Esophagus muscularis mucosa (tissue), 4 donors: Measurements from ENCODE around the gene ALAD. TPM values are rescaled to one million over a fixed set of nuclear protein-coding genes. Genes with fewer than 3 reads are reported as not detected.

Source experiments
- DNase-seq: peaks from one replicate; pipeline ENCODE4 v3.0.0-alpha.2; 2017; ENCODE audit errors: extremely low spot score
- H3K27ac ChIP-seq, 4 donors: fragments of 200-600 bp; sonication (generic); replicated peaks in 1 of 4; 1 replicate in 3 of 4; 2 replicates in 1 of 4; pipeline ENCODE4 v1.5.1; 2016 to 2019; ENCODE audit warnings: mild to moderate bottlenecking in 1 of 4
- H3K27me3 ChIP-seq, 4 donors: fragments of 200-600 bp; sonication (generic); one replicate each; pipeline versions ENCODE4 v1.5.1 to v1.6.0; 2016 to 2019
- H3K36me3 ChIP-seq, 4 donors: fragments of 200-600 bp; sonication (generic); one replicate each; pipeline ENCODE4 v1.5.1; 2016 to 2019
- H3K4me1 ChIP-seq, 4 donors: fragments of 200-600 bp; sonication (generic); one replicate each; pipeline ENCODE4 v1.5.1; 2016 to 2019
- H3K4me3 ChIP-seq, 4 donors: fragments of 200-600 bp; sonication (generic); 1 replicate in 2 of 4; 2 replicates in 2 of 4; pipeline ENCODE4 v1.5.1; 2016 to 2019; ENCODE audit warnings: mild to moderate bottlenecking in 4 of 4, moderate library complexity in 1 of 4
- H3K9me3 ChIP-seq, 4 donors: fragments of 200-600 bp; sonication (generic); 1 replicate in 3 of 4; 2 replicates in 1 of 4; pipeline ENCODE4 v1.5.1; 2016 to 2019
- CTCF ChIP-seq, 3 experiments: fragments of 200-600 bp in 2 of 3; fragments of 450-650 bp in 1 of 3; sonication (generic) in 2 of 3; IDR thresholded peaks; one replicate each; pipeline ENCODE4 v1.5.1; 2017 to 2019; ENCODE audit warnings: antibody characterized with exemption in 3 of 3, mild to moderate bottlenecking in 2 of 3, moderate library complexity in 1 of 3
- EP300 ChIP-seq: sonication (generic); formaldehyde crosslinking; IDR thresholded peaks from one replicate; pipeline ENCODE4 v1.6.1; 2017; ENCODE audit warnings: antibody characterized with exemption
- POLR2A ChIP-seq: fragments of 450-650 bp; IDR thresholded peaks from one replicate; pipeline ENCODE4 v1.6.1; 2017; ENCODE audit warnings: antibody characterized with exemption, moderate library complexity, mild to moderate bottlenecking, low read depth
- POLR2AphosphoS5 ChIP-seq, 2 donors: sonication (generic); formaldehyde crosslinking; IDR thresholded peaks; one replicate each; pipeline ENCODE4 v1.6.1; 2017; ENCODE audit warnings: antibody characterized with exemption in 2 of 2
- WGBS: methylation state at CpG from one replicate; pipeline ENCODE4 v1.1.5; 2018; 5-methylcytosine and 5-hydroxymethylcytosine counted together
- intact Hi-C: fragments of 100-400 bp; cut with DNase I; formaldehyde crosslinking; loops from one replicate; pipeline ENCODE4 v1.15.1; 2023
- total RNA-seq, 4 donors: library from RNA; depleted of rRNA; stranded (reverse); fragments of >200 nt; gene quantifications; one replicate each; pipeline versions ENCODE4 v1.1.0 to v1.2.1, GENCODE V29; 2016

The ALAD gene
- total RNA-seq, 4 donors from 2014 or later = 18.2 to 31.1 (median 28.6) TPM

GRCh38 chr9:113375057-113376023 is 25.7 kb downstream of the ALAD start:
- no peak for DNase-seq
- H3K27ac ChIP-seq = no peak overlapping the region
- WGBS = 93% methylated on average over 6 of the region's 6 CpGs
- peaks cover 14 to 30% (median 23%) of the 10 kb centered on the region in 4 donors for H3K36me3 ChIP-seq
- intact Hi-C loops = loop anchor here (5.0 kb wide), 1 partner anchor 33 kb away; the partner anchor contains the start of gene WDR31
- H3K9me3 ChIP-seq = no peaks in the 10 kb centered on the region
- TF ChIP-seq POLR2AphosphoS5 (IDR thresholded peaks at IDR 0.05) = no peak
- TF ChIP-seq CTCF (IDR thresholded peaks at IDR 0.05) = no peak
- TF ChIP-seq EP300 = no peak
- no peak for TF ChIP-seq POLR2A
- H3K4me1 ChIP-seq = peaks cover 12 to 23% (median 20%) of the 10 kb centered on the region in 4 donors
- peak overlapping the region in 3 of 4 donors; percentile 82 to 90 (median 84) for H3K4me3 ChIP-seq
- H3K27me3 ChIP-seq = no peaks in the 10 kb centered on the region

- Histone ChIP-seq H3K36me3 (peaks cover 14 to 30% (median 23%) of the 10 kb centered on the region in 4 donors), H3K4me1 (peaks cover 12 to 23% (median 20%) of the 10 kb centered on the region in 4 donors), H3K4me3 (no peak overlapping the region), H3K27ac (no peak overlapping the region), H3K27me3 (no peaks in the 10 kb centered on the region), H3K9me3 (no peaks in the 10 kb centered on the region)
- WGBS = 80% methylated on average over 1 of the region's 24 CpGs
- DNase-seq = no peak
- TF ChIP-seq POLR2A (no peak), CTCF (IDR thresholded peaks at IDR 0.05) (no peak), POLR2AphosphoS5 (IDR thresholded peaks at IDR 0.05) (no peak), EP300 (no peak)
- intact Hi-C loops = no loop called here
These were observed 27.2 kb downstream of the ALAD start for GRCh38 chr9:113373676-113374392.

- Histone ChIP-seq H3K27me3 (no peaks in the 10 kb centered on the region), H3K27ac (no peak overlapping the region), H3K36me3 (peaks cover 14 to 30% (median 23%) of the 10 kb centered on the region in 4 donors), H3K4me3 (no peak overlapping the region), H3K4me1 (peaks cover 12 to 23% (median 20%) of the 10 kb centered on the region in 4 donors), H3K9me3 (no peaks in the 10 kb centered on the region)
- DNase-seq = no peak
- TF ChIP-seq POLR2A = no peak
- WGBS = 63% methylated on average over 3 of the region's 3 CpGs
- intact Hi-C loops = no loop called here
These were observed 27.8 kb downstream of the ALAD start for GRCh38 chr9:113373256-113373655.

- intact Hi-C loops = no loop called here
- no peak for DNase-seq
- no peak overlapping the region for H3K4me3 ChIP-seq
- no peaks in the 10 kb centered on the region for H3K9me3 ChIP-seq
- no peaks in the 10 kb centered on the region for H3K27me3 ChIP-seq
- WGBS = 90% methylated on average over 5 of the region's 5 CpGs
- peaks cover 9 to 18% (median 15%) of the 10 kb centered on the region in 4 donors for H3K4me1 ChIP-seq
- H3K27ac ChIP-seq = no peak overlapping the region
- no peak for TF ChIP-seq POLR2A
- TF ChIP-seq CTCF (IDR thresholded peaks at IDR 0.05) = no peak
- TF ChIP-seq POLR2AphosphoS5 (IDR thresholded peaks at IDR 0.05) = no peak
- TF ChIP-seq EP300 = no peak
- peaks cover 14 to 30% (median 23%) of the 10 kb centered on the region in 4 donors for H3K36me3 ChIP-seq
These were observed 29.0 kb downstream of the ALAD start for GRCh38 chr9:113372059-113372458.

- intact Hi-C loops = no loop called here
- peaks cover 14 to 30% (median 23%) of the 10 kb centered on the region in 4 donors for H3K36me3 ChIP-seq
- WGBS = 82% methylated on average over 7 of the region's 8 CpGs
- no peak for DNase-seq
- H3K27ac ChIP-seq = no peak overlapping the region
- TF ChIP-seq EP300 (no peak), POLR2A (no peak), CTCF (IDR thresholded peaks at IDR 0.05) (no peak), POLR2AphosphoS5 (IDR thresholded peaks at IDR 0.05) (no peak)
- no peaks in the 10 kb centered on the region for H3K9me3 ChIP-seq
- peaks cover 5 to 11% (median 8%) of the 10 kb centered on the region in 4 donors for H3K4me1 ChIP-seq
- no peak overlapping the region for H3K4me3 ChIP-seq
- H3K27me3 ChIP-seq = no peaks in the 10 kb centered on the region
These were observed 30.2 kb downstream of the ALAD start for GRCh38 chr9:113370806-113371325.
